Fibroblast of gingiva (primary cell): ENCODE measurements around the gene C1orf53.
"Not testable (repeated sequence)": the region's sequence is repeated elsewhere in the genome, so short reads cannot be mapped to it uniquely, and the experiment has no call there.

ENCODE experiments used
- DNase-seq: peaks from one replicate; pipeline ENCODE4 v3.0.0-alpha.2; 2011; ENCODE audit warnings: low read depth

Gene C1orf53

GRCh38 chr1:197902454-197903195 lies at the start of gene C1orf53:
Gene C1orf53, plus strand, starts transcription at chr1:197902630. Its CDS starts 20 bp downstream, at chr1:197902650.
- DNase-seq = peak; percentile 89

- DNase-seq = not testable (repeated sequence)
Observed at GRCh38 chr1:197855751-197856150, 46.7 kb upstream of the C1orf53 start.

DNA sequence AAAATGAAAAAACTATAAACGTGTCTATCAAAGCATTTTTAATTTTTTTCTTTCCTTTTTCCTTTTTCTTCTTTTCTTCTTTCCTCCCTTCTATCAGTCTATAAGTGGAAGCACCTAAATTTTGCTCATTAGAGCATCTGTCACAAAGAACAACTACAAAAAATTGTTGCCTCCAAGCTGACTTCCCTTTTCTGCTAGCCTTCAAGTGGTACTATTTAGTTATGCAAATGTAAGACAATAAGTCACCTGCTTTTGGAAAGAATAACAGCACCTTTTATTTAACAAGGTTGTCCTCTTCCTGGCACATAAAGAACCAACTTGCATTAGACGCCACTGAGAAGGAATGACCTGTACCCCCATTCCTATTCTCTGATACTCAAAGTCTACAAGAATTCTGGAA lies 45.0 kb upstream of the C1orf53 start:
- no peak for DNase-seq

DNA sequence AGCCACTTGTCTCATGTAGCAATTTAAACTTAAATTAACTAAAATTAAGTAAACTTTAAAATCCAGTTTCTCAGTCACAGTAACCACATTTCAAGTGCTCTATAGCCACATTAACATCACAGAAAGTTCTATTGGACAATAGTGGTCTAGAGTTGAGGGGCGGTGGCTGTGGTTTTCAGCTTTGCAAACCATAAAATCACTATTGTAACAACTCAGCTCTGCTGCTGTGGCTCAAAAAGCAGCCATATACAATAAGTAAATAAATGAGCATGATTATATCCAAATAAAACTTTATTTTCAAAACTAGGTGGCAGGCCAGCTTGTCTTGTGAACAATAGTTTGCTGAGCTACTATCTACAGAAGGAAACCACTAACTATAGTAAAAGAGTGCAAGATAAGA lies 43.4 kb upstream of the C1orf53 start:
- no peak for DNase-seq

DNA sequence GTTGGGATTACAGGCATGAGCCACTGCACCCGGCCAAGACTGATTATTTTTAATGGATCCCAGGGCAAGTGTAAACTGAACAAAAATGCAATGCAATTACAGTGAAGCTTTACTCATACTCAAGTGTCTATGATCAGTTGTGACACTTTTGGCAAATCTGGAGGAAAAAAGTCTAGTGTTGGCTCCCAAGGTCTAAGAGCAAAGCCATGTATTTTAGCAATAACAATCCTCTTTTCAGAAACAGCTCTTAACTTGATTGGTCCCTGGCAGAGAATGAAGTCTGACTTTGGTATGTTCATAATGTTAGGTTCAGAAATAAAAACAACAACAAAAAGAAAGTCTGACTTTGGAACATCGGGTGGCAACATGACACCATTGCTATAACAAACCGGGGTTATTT lies 40.2 kb upstream of the C1orf53 start:
- peak; percentile 56 for DNase-seq

GRCh38 chr1:197862671-197863070 lies 39.8 kb upstream of the C1orf53 start:
- DNase-seq = no peak

DNA sequence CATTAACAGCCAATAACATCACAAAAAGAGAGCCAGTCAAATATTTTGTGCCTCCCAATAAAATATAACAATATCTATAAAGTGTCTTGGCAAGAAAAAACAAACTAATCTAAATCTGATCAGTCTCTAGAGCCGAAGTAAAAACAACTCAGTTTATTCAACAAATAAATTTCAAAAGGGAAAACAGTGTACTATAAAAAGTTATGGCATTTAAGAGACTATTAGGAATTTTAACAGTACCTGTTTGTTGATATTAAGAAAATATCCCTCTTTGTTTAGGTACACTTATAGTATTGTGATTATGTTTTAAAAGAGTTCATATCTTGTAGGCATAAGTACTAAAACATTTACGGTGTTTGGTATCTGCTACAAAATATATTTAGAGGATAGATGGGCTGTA lies 36.6 kb upstream of the C1orf53 start:
- DNase-seq = no peak

GRCh38 chr1:197868751-197869489 lies 33.5 kb upstream of the C1orf53 start:
- peak; percentile 40 for DNase-seq

DNA sequence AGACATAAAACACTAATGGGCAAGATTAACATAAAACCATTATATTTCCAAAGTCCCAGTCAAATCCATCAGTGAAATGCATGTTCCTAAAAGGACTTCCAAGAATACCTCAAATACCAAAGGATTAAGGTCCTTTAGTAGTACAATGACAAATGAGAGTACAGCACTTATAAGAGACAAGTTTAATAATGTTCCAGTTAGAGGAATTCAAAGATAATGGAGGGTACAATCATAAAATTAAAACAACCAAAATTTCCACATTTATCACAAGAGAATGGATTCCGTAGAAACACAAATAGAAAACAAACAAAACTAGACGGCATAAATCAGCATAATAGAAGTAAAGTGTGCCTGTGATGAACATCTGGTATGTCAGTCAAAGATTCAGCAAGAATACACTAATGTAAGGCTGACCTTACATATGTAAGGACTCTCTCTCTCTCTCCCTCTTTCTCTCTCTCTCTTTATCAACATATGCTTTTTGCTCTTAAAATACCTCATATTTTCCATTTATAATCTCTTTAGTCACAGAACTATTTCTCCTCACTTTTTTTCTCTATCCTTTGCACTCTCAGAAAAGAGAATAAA lies 32.8 kb upstream of the C1orf53 start:
- DNase-seq = no peak

- no peak for DNase-seq
Observed at GRCh38 chr1:197876894-197877293, 25.5 kb upstream of the C1orf53 start.

DNA sequence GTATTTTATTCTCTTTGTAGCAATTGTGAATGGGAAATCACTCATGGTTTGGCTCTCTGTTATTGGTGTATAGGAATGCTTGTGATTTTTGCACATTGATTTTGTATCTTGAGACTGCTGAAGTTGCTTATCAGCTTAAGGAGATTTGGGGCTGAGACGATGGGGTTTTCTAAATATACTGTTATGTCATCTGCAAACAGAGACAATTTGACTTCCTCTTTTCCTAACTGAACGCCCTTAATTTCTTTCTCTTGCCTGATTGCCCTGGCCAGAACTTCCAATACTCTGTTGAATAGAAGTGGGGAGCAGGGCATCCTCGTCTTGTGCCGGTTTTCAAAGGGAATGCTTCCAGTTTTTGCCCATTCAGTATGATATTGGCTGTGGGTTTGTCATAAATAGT lies 22.0 kb upstream of the C1orf53 start:
- DNase-seq = not testable (repeated sequence)

- not testable (repeated sequence) for DNase-seq
Observed at GRCh38 chr1:197882241-197882640, 20.2 kb upstream of the C1orf53 start.

GRCh38 chr1:197884173-197884572 lies 18.3 kb upstream of the C1orf53 start:
- no peak for DNase-seq

- DNase-seq = no peak
Observed at GRCh38 chr1:197890936-197891335, 11.5 kb upstream of the C1orf53 start.

GRCh38 chr1:197892684-197893083 lies 9.7 kb upstream of the C1orf53 start:
- no peak for DNase-seq

DNA sequence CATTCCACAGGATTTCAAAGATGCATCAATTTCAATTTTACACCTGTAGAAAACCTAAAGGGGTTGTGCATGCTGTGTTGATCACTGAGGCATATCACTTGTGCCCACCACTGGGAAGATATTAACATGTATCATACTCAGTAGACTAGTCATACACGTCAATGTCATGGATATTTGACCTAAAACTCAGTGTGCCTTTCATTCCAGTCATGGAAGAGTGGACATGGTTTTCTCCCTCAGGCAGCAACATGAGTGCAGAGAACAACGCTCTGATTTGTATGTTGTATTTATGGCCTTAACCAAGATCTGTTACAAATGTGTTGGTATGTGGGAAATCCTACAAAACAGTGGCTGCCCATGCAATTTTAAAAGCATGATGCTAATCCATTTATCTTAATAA lies 6.1 kb upstream of the C1orf53 start:
- no peak for DNase-seq

GRCh38 chr1:197899037-197899436 lies 3.4 kb upstream of the C1orf53 start:
- no peak for DNase-seq

DNA sequence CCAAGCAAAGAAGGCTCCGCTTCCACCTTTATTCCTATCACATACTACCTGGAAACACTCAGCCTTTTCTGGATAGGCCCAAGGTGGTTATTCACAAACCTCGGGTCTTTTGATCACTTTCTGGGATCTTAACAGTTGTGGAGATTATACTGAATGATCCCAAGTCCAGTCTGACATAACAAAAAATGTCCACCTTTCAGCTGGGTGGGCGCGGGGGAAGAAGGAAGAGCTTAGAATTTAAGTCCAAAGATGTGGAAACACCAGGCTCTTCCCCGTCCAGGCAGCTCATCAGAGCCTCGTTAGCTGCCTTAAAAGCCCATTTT lies 338 bp upstream of the C1orf53 start:
- no peak for DNase-seq

GRCh38 chr1:197903196-197903514 lies 725 bp downstream of the C1orf53 start:
- no peak for DNase-seq

- no peak for DNase-seq
Observed at GRCh38 chr1:197904126-197904787, 1.8 kb downstream of the C1orf53 start.

- no peak for DNase-seq
Observed at GRCh38 chr1:197905699-197906351, 3.4 kb downstream of the C1orf53 start.

DNA sequence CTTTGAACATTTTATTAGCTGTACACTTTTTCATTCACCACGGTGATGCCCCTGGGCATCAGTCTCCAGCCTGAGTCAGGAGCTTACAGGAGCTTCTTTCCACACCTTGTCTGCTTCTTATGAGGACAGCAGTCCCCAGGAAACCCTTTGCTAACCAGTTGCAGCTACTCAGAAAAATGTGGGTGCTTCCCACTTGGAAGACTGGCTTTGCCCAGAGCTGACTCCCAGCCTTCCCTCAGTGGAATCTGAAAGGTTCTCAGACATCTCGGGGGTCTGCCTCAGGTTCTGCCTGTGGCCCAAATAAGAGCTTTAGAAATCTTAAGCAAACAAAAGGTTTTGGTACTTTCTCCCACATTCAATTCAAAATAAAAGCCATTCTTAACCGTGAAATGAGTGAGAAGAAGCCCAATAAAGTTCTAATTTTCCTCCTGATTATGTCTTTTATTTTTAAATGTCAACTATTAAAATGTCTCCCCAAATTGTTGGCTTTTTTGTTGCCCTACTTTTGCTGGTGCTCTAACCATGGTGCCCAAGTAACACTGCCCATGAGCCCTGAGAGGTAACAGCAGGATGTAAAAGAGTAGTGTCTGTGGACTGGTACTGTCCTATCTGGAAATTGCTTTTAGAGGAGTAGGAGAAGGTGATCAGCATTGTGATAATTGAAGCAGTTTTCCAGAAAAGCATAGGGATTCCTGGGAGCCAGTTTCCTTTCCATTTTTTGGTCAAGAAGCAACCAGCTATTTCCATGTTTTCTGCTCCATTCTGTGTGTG lies 5.6 kb downstream of the C1orf53 start:
- no peak for DNase-seq
